Activated CD4-positive, alpha-beta T cell treated with anti-CD3 and anti-CD28 coated beads for 36 hours (primary cell): ENCODE measurements around the gene SULT2A1. TPM values are rescaled to one million over a fixed set of nuclear protein-coding genes. Genes with fewer than 3 reads are reported as not detected.
"Not testable (repeated sequence)": the region's sequence is repeated elsewhere in the genome, so short reads cannot be mapped to it uniquely, and the experiment has no call there.

ENCODE experiments used
- ATAC-seq: fragments of 200-7000 bp; cut with Tn5 transposase; one replicate; pipeline ENCODE4 v1.10.0; 2021; ENCODE audit warnings: mild to moderate bottlenecking, moderate library complexity
- CTCF ChIA-PET: fragments of 350-600 bp; sonication (Branson Sonifier 250); formaldehyde crosslinking; loops from one replicate; lab custom pipeline; 2021; ENCODE audit warnings: antibody characterized with exemption; lab: Charles Lee
- POLR2A ChIA-PET: fragments of 350-600 bp; sonication (Branson Sonifier 250); formaldehyde crosslinking; loops from one replicate; lab custom pipeline; 2021; ENCODE audit warnings: antibody characterized with exemption, inconsistent platforms; lab: Charles Lee
- DNase-seq: peaks from one replicate; pipeline ENCODE4 v3.0.0-alpha.2; 2020
- H3K27ac Mint-ChIP-seq: one replicate; pipeline ENCODE4 v1.8.0; 2021; ENCODE audit warnings: mixed read lengths
- H3K27me3 Mint-ChIP-seq: one replicate; pipeline ENCODE4 v1.8.0; 2021; ENCODE audit warnings: mixed read lengths
- H3K36me3 Mint-ChIP-seq: one replicate; pipeline ENCODE4 v1.8.0; 2021; ENCODE audit warnings: low read depth, mixed read lengths
- H3K4me1 Mint-ChIP-seq: one replicate; pipeline ENCODE4 v1.8.0; 2021; ENCODE audit warnings: mixed read lengths
- H3K4me3 Mint-ChIP-seq: one replicate; pipeline ENCODE4 v1.8.0; 2021; ENCODE audit warnings: mild to moderate bottlenecking, moderate library complexity, mixed read lengths
- H3K9me3 Mint-ChIP-seq: one replicate; pipeline ENCODE4 v1.8.0; 2021; ENCODE audit warnings: low read depth, mixed read lengths
- intact Hi-C, 2 experiments: fragments of 100-400 bp; cut with DNase I in 1 of 2; cut with micrococcal nuclease in 1 of 2; formaldehyde crosslinking; loops; one replicate each; pipeline versions ENCODE4 v1.14.2 to v1.15.1; 2022 to 2024; cut with DNase I, micrococcal nuclease
- total RNA-seq, 2 experiments: library from RNA; stranded (reverse); gene quantifications; one replicate each; pipeline ENCODE4 v1.2.3, GENCODE V29; 2021

Gene SULT2A1
- total RNA-seq, 2 experiments from 2014 or later = not detected

- intact Hi-C loops = no loop called here
- H3K36me3 Mint-ChIP-seq = no peaks in the 10 kb centered on the region
- no peaks in the 10 kb centered on the region for H3K27me3 Mint-ChIP-seq
- H3K4me3 Mint-ChIP-seq = no peak overlapping the region
- no peak overlapping the region for H3K27ac Mint-ChIP-seq
- CTCF ChIA-PET = interaction anchor here (0.7 kb wide), 1 partner anchor 23 kb away, joined by 3 read pairs; no protein-coding TSS in a partner anchor
- H3K9me3 Mint-ChIP-seq = peaks cover 12% of the 10 kb centered on the region
- ATAC-seq (no peak), DNase-seq (no peak)
- no peaks in the 10 kb centered on the region for H3K4me1 Mint-ChIP-seq
- POLR2A ChIA-PET = no interaction called here
Measured at GRCh38 chr19:47891923-47892666, 6.0 kb upstream of the SULT2A1 start.

DNA sequence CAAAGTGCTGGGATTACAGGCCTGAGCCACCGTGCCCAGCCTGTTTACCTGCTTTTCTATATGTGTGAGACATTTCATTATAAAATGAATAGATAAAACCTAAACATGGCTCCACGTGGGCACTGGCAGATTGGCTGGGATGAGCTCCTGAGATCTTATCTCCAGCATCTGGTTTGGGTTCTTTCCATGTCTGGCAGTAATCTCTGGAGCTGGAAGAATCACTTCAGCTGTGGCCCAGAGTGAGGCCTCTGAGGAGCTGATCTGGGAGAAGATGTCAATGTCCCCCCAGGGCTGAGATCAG lies 5.5 kb upstream of the SULT2A1 start:
- intact Hi-C loops = no loop called here

DNA sequence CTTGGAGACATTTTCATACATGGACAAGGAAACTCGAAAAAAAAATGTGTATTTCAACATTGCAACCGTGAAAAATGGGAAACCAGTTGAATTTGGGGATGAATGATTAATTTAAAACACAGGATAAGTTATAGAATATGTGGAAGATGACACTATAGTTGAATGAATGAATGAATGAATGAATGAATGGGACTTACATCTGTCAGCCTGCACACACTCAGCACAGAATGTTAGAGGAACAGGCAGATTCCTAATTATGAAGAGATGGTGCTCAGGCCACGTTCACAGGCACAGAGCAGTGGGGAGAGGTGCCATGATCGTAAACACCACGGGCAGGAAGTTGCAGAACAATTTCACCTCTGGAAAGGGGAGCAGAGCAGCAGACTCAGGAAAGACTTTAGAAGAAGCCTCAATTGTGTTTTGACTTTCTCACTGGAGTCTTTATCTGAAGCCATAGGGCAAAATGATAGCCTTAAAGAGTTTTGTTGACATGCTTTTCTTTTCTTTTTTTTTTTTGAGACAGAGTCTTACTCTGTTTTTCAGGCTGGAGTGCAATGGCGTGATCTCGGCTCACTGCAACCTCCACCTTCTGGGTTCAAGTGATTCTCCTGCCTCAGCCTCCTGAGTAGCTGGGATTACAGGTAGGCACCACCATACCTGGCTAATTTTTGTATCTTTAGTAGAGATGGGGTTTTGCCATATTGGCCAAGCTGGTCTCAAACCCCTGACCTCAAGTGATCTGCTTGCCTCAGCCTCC lies 4.9 kb upstream of the SULT2A1 start:
- POLR2A ChIA-PET = interaction anchor here (0.6 kb wide), 1 partner anchor 133 kb away, joined by 3 read pairs; no protein-coding TSS in a partner anchor
- H3K4me3 Mint-ChIP-seq = no peak overlapping the region
- intact Hi-C loops = no loop called here
- H3K9me3 Mint-ChIP-seq = peaks cover 7% of the 10 kb centered on the region
- CTCF ChIA-PET = no interaction called here
- no peaks in the 10 kb centered on the region for H3K4me1 Mint-ChIP-seq
- no peaks in the 10 kb centered on the region for H3K36me3 Mint-ChIP-seq
- no peak for DNase-seq
- H3K27ac Mint-ChIP-seq = no peak overlapping the region
- no peak for ATAC-seq
- peaks cover 3% of the 10 kb centered on the region for H3K27me3 Mint-ChIP-seq

More for the DNA sequence above, 5.5 kb upstream of the SULT2A1 start:
- H3K27ac Mint-ChIP-seq = no peak overlapping the region
- H3K36me3 Mint-ChIP-seq = no peaks in the 10 kb centered on the region
- ATAC-seq (no peak), DNase-seq (no peak)
- peaks cover 12% of the 10 kb centered on the region for H3K9me3 Mint-ChIP-seq
- no peak overlapping the region for H3K4me3 Mint-ChIP-seq
- H3K4me1 Mint-ChIP-seq = no peaks in the 10 kb centered on the region
- H3K27me3 Mint-ChIP-seq = no peaks in the 10 kb centered on the region
- ChIA-PET CTCF (interaction anchor here (0.7 kb wide), 1 partner anchor 23 kb away, joined by 3 read pairs; no protein-coding TSS in a partner anchor), POLR2A (interaction anchor here (0.6 kb wide), 1 partner anchor 134 kb away, joined by 3 read pairs; no protein-coding TSS in a partner anchor)

DNA sequence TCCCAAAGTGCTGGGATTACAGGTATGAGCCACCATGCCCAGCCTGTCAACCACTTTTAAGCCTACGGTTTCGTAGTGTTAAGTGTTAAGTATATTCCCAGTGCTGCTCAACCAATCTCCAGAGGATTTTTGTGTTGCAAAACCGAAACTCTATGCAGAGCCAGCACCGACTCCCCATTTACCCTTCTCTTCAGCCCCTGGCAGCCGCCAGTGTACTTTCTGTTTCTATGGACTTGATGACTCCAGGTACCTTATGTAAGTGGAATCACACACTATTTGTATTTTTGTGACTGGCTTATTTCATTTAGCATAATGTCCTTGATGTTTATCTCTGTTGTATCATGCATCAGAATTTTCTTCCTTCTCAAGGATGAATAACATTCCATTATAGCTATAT lies 1.1 kb downstream of the SULT2A1 start:
- intact Hi-C loops = no loop called here
- no peak for ATAC-seq
- no peak overlapping the region for H3K27ac Mint-ChIP-seq
- ChIA-PET CTCF (no interaction called here), POLR2A (no interaction called here)
- DNase-seq = no peak
- no peak overlapping the region for H3K4me3 Mint-ChIP-seq
- H3K27me3 Mint-ChIP-seq = peaks cover 10% of the 10 kb centered on the region
- no peaks in the 10 kb centered on the region for H3K4me1 Mint-ChIP-seq
- no peaks in the 10 kb centered on the region for H3K36me3 Mint-ChIP-seq
- H3K9me3 Mint-ChIP-seq = no peaks in the 10 kb centered on the region

DNA sequence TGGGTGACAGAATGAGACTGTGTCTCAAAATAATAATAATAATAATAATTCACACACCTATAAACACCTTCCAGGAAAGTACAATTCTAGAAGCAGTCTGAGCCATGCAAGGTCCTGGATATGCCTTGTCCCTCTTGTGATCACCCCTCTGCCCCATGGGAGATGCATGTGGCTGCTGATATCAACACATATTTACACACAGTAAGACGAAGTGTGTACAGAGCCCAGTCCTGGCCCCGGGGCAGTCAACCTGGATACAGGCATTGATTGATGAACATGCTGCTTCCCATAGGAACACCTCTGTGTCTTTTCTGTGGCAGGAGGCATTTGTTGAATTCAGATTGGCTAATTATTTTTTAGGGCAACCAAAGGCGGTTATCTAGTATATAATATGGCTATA lies 3.2 kb downstream of the SULT2A1 start:
- ChIA-PET POLR2A (no interaction called here), CTCF (no interaction called here)
- peaks cover 3% of the 10 kb centered on the region for H3K9me3 Mint-ChIP-seq
- no peak for ATAC-seq
- peaks cover 12% of the 10 kb centered on the region for H3K27me3 Mint-ChIP-seq
- H3K4me1 Mint-ChIP-seq = no peaks in the 10 kb centered on the region
- no peaks in the 10 kb centered on the region for H3K36me3 Mint-ChIP-seq
- intact Hi-C loops = no loop called here
- H3K27ac Mint-ChIP-seq = no peak overlapping the region
- no peak overlapping the region for H3K4me3 Mint-ChIP-seq
- no peak for DNase-seq

- ChIA-PET CTCF (no interaction called here), POLR2A (no interaction called here)
- intact Hi-C loops = no loop called here
- H3K27me3 Mint-ChIP-seq = peaks cover 15% of the 10 kb centered on the region
- peaks cover 3% of the 10 kb centered on the region for H3K9me3 Mint-ChIP-seq
- no peak overlapping the region for H3K4me3 Mint-ChIP-seq
- no peaks in the 10 kb centered on the region for H3K36me3 Mint-ChIP-seq
- DNase-seq (no peak), ATAC-seq (no peak)
- no peaks in the 10 kb centered on the region for H3K4me1 Mint-ChIP-seq
- H3K27ac Mint-ChIP-seq = no peak overlapping the region
Measured at GRCh38 chr19:47881757-47882156, 4.4 kb downstream of the SULT2A1 start.

DNA sequence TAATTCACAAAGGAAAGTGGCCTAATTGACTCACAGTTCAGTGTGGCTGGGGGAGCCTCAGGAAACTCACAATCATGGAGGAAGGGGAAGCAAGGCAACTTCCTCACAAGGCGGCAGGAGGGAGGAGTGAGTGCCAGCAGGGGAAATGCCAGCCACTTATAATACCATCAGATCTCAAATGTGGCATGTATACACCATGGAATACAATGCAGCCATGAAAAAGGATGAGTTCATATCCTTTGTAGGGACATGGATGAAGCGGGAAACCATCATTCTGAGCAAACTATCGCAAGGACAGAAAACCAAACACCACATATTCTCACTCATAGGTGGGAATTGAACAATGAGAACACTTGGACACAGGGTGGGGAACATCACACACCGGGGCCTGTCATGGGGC lies 6.7 kb downstream of the SULT2A1 start:
- H3K4me3 Mint-ChIP-seq, H3K9me3 Mint-ChIP-seq, intact Hi-C loops, POLR2A ChIA-PET, ATAC-seq, H3K36me3 Mint-ChIP-seq, DNase-seq, H3K27ac Mint-ChIP-seq, H3K4me1 Mint-ChIP-seq: not testable (repeated sequence)
- CTCF ChIA-PET = interaction anchor here (1.0 kb wide), 1 partner anchor 14 kb away, joined by 3 read pairs; no protein-coding TSS in a partner anchor
- H3K27me3 Mint-ChIP-seq = peaks cover 14% of the 10 kb centered on the region

DNA sequence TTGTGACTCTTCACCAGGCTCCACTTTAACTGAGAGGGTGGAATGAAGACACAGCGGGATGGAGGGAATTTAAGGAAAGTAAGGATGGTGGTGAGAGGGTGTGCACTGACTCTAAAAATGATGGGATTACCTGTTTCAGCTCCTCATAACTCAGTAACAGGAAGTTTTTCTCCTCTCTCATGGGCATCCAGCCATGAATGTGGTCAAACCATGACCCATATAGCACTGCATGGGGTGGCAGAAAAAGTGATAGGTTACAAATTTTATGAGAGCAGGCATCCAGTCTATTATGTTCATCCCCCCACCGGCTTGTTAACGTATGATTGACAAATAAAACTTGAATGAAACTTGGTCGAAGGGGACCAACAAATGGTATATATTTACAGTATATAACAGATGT lies 7.2 kb downstream of the SULT2A1 start:
- H3K4me3 Mint-ChIP-seq = no peak overlapping the region
- peaks cover 3% of the 10 kb centered on the region for H3K9me3 Mint-ChIP-seq
- ATAC-seq (no peak), DNase-seq (no peak)
- H3K27me3 Mint-ChIP-seq = peaks cover 14% of the 10 kb centered on the region
- H3K27ac Mint-ChIP-seq = no peak overlapping the region
- intact Hi-C loops = no loop called here
- ChIA-PET CTCF (interaction anchor here (1.0 to 1.4 kb wide), 2 partner anchors 10 to 14 kb away, joined by 3 to 6 read pairs; no protein-coding TSS in a partner anchor), POLR2A (interaction anchor here (0.7 kb wide), 1 partner anchor 999 kb away, joined by 5 read pairs; no protein-coding TSS in a partner anchor)
- no peaks in the 10 kb centered on the region for H3K4me1 Mint-ChIP-seq
- H3K36me3 Mint-ChIP-seq = no peaks in the 10 kb centered on the region

DNA sequence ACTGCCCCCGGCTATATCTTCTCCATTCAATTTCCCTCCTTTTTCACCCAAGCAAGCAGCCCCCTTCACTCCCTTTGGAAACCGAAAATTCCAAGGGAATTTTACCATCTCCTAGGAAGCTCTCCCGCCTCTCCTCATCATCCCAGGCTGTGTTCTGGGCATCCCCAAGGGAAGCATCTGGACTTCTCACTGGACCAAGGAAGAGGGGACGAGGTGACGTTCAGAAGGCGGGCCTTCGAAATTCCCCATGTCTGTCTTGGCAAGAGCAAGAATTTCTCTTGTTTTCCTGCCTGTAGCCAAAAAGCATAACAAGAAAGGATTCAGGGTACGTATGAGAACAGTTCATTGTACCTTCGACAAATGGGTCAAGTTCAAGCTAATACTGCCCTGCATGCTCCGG lies 20.9 kb downstream of the SULT2A1 start:
- Mint-ChIP-seq H3K27me3 (peaks cover 11% of the 10 kb centered on the region), H3K4me1 (no peaks in the 10 kb centered on the region), H3K27ac (no peak overlapping the region), H3K9me3 (no peaks in the 10 kb centered on the region), H3K4me3 (no peak overlapping the region), H3K36me3 (no peaks in the 10 kb centered on the region)
- POLR2A ChIA-PET = no interaction called here
- DNase-seq (no peak), ATAC-seq (no peak)
- CTCF ChIA-PET = interaction anchor here (0.7 to 1.7 kb wide), 6 partner anchors 10 to 684 kb away, joined by 3 to 8 read pairs (median 4); no protein-coding TSS in a partner anchor
- intact Hi-C loops = no loop called here

DNA sequence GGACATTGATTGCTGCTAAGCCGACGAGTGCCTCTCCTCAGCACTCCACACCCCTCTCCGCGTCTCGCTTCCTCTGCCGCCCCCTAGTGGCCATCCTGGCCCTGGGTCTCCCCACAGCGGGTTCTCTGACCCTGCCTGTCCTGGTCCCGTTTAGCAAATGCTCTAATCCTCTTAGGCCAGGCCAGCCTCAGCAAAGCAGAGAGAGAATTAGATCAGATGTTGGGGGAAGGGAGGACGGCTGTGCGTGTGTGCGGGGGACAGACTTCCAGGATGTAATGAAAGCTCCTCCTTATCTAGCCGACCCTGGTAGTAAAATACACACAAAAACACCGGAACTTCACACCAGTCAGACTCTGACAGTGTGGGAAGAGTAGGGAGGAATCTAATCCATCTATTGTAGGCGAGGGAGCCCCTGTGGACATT lies 22.6 kb downstream of the SULT2A1 start:
- ChIA-PET POLR2A (no interaction called here), CTCF (interaction anchor here (0.6 to 2.0 kb wide), 11 partner anchors 12 to 667 kb away, joined by 3 to 8 read pairs (median 4); partner anchors contain the start of gene SULT2A1)
- ATAC-seq (peak; percentile 98), DNase-seq (peak; percentile 94)
- no peak overlapping the region for H3K27ac Mint-ChIP-seq
- H3K4me1 Mint-ChIP-seq = no peaks in the 10 kb centered on the region
- no peaks in the 10 kb centered on the region for H3K9me3 Mint-ChIP-seq
- intact Hi-C loops = loop anchor here (1.0 kb wide), 3 partner anchors 14 to 73 kb away; no protein-coding TSS in a partner anchor
- peaks cover 11% of the 10 kb centered on the region for H3K27me3 Mint-ChIP-seq
- no peaks in the 10 kb centered on the region for H3K36me3 Mint-ChIP-seq
- no peak overlapping the region for H3K4me3 Mint-ChIP-seq

DNA sequence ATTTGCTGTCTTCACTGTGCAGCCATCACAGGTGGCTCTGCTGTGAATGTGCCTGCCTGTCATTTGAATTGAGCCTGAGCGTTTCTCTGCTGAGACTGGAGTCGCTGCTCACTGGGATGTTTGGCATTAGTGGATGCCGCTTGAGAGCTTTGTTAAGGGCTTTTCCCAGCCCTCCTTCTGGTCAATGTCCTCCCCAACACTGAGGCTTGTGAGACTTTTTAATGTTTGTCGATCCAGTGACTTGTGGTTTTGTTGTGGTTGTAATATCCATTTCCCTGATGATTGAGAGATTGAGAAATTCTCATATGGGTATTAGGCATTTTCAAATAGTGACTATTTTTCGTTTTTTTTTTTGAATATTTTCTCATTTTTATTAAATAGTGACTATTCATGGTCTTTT lies 24.5 kb downstream of the SULT2A1 start:
- Mint-ChIP-seq H3K9me3 (no peaks in the 10 kb centered on the region), H3K27me3 (peaks cover 16% of the 10 kb centered on the region), H3K4me1 (no peaks in the 10 kb centered on the region), H3K27ac (no peak overlapping the region), H3K4me3 (no peak overlapping the region), H3K36me3 (no peaks in the 10 kb centered on the region)
- DNase-seq (no peak), ATAC-seq (no peak)
- ChIA-PET CTCF (no interaction called here), POLR2A (no interaction called here)
- intact Hi-C loops = no loop called here
